Neural progenitor cell (in vitro differentiated cells): ENCODE data around the gene GALNT18. TPM values are rescaled to one million over a fixed set of nuclear protein-coding genes. Genes with fewer than 3 reads are reported as not detected.

Experiments
- DNase-seq: peaks from one replicate; pipeline ENCODE4 v3.0.0-alpha.2; 2016; ENCODE audit warnings: low spot score
- H2AFZ ChIP-seq: fragments of 200-600 bp; sonication (generic); replicated peaks from 2 replicates; pipeline ENCODE4 v1.6.1; 2016; ENCODE audit warnings: antibody characterized with exemption
- H3F3A ChIP-seq: fragments of 200-600 bp; sonication (generic); 2 replicates; pipeline ENCODE4 v1.6.1; 2016; ENCODE audit warnings: antibody characterized with exemption, low read depth
- H3K27ac ChIP-seq: fragments of 200-600 bp; sonication (generic); 2 replicates; pipeline ENCODE4 v1.5.1; 2016; ENCODE audit warnings: mild to moderate bottlenecking
- H3K27me3 ChIP-seq: fragments of 200-600 bp; sonication (generic); 2 replicates; pipeline ENCODE4 v1.6.1; 2016; ENCODE audit warnings: mild to moderate bottlenecking, moderate library complexity
- H3K36me3 ChIP-seq: fragments of 200-600 bp; sonication (generic); 2 replicates; pipeline ENCODE4 v1.5.1; 2016
- H3K4me1 ChIP-seq: fragments of 200-600 bp; sonication (generic); 2 replicates; pipeline ENCODE4 v1.6.1; 2016; ENCODE audit warnings: mixed run types
- H3K4me2 ChIP-seq: fragments of 200-600 bp; sonication (generic); 2 replicates; pipeline ENCODE4 v1.6.1; 2016
- H3K4me3 ChIP-seq: fragments of 200-600 bp; sonication (generic); 2 replicates; pipeline ENCODE4 v1.5.1; 2016
- H3K79me2 ChIP-seq: fragments of 200-600 bp; sonication (generic); 2 replicates; pipeline ENCODE4 v1.6.1; 2016; ENCODE audit warnings: low read depth
- H3K9ac ChIP-seq: fragments of 200-600 bp; sonication (generic); 2 replicates; pipeline ENCODE4 v1.6.1; 2016
- H3K9me3 ChIP-seq: fragments of 200-600 bp; sonication (generic); 2 replicates; pipeline ENCODE4 v1.5.1; 2016; ENCODE audit warnings: low read depth
- H4K20me1 ChIP-seq: fragments of 200-600 bp; sonication (generic); 2 replicates; pipeline ENCODE4 v1.6.1; 2016; ENCODE audit warnings: low read depth
- H3K27ac Mint-ChIP-seq: 3 replicates; pipeline ENCODE4 v1.8.0; 2021; ENCODE audit warnings: mixed read lengths
- H3K27me3 Mint-ChIP-seq: 2 replicates; pipeline ENCODE4 v1.8.0; 2022; ENCODE audit warnings: low read depth, mild to moderate bottlenecking, inconsistent platforms, moderate library complexity, mixed read lengths; ENCODE audit not compliant: insufficient read depth
- H3K36me3 Mint-ChIP-seq: 3 replicates; pipeline ENCODE4 v1.8.0; 2021; ENCODE audit warnings: mixed read lengths
- H3K4me1 Mint-ChIP-seq: 3 replicates; pipeline ENCODE4 v1.8.0; 2021; ENCODE audit warnings: mixed read lengths
- H3K4me3 Mint-ChIP-seq: 3 replicates; pipeline ENCODE4 v1.8.0; 2021; ENCODE audit warnings: mild to moderate bottlenecking, moderate library complexity, mixed read lengths
- H3K9me3 Mint-ChIP-seq: 3 replicates; pipeline ENCODE4 v1.8.0; 2020; ENCODE audit warnings: mixed read lengths
- EZH2 ChIP-seq: fragments of 200-600 bp; sonication (generic); IDR thresholded peaks from 2 replicates; pipeline ENCODE4 v1.6.1; 2017; ENCODE audit warnings: antibody characterized with exemption, mild to moderate bottlenecking, moderate library complexity
- EZH2phosphoT487 ChIP-seq: fragments of 200-600 bp; sonication (generic); IDR thresholded peaks from 2 replicates; pipeline ENCODE4 v1.6.1; 2017; ENCODE audit warnings: antibody characterized with exemption
- total RNA-seq: library from RNA; depleted of rRNA; stranded (reverse); fragments of >200 nt; gene quantifications from 2 replicates; pipeline ENCODE4 v1.2.3, GENCODE V29; 2015; ENCODE audit warnings: low replicate concordance
- TF ChIP-seq, protein P1 (sequence below): fragments of 200-600 bp; sonication (generic); IDR thresholded peaks from 2 replicates; pipeline ENCODE4 v1.5.1; 2017; ENCODE audit warnings: antibody characterized with exemption, mild to moderate bottlenecking

The GALNT18 gene
- total RNA-seq, 1 donor from 2014 or later, result 2.4 TPM

DNA sequence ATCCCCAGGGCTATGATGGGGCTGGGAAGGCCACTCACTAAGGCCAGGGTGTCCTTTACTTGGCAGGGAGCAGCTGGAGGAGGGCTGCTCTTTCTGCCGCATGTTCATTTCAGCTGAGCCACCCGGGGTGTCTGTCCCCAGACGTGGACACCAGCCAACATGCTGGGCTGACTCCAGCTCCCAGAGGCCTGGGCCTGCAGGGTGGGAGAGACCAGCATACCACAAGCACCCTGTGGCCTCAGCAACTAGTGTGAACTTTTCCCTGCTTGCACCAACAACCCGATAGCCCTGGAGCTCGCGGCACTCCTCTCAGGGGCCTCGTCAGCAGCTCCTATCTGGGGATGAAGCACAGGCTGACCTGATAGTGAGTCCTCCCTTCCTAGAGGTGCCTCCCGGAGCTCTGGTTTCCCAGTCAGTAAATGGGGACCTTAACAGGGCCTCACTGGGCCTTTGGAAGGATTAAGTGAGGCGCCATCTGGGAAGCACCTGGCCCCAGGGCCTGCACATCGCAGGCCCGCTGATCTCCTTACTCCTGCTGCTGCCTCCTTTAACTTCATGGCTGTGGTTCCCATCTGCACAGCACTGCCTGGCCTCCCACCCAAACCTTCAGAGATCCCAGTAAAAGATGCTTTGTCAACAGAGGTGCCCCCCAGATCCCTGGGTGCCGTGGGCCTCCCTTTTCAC lies 83.4 kb downstream of the GALNT18 start:
- Histone ChIP-seq H3K9me3 (no peaks in the 10 kb centered on the region), H3K9ac (no peak overlapping the region), H3K36me3 (no peaks in the 10 kb centered on the region), H2AFZ (no peak overlapping the region), H4K20me1 (no peaks in the 10 kb centered on the region), H3K4me2 (no peak overlapping the region), H3K27ac (no peak overlapping the region), H3K27me3 (no peaks in the 10 kb centered on the region), H3K4me1 (peaks cover 10% of the 10 kb centered on the region), H3F3A (no peaks in the 10 kb centered on the region), H3K4me3 (no peak overlapping the region), H3K79me2 (no peaks in the 10 kb centered on the region)
- Mint-ChIP-seq H3K4me1 (peaks cover 25% of the 10 kb centered on the region), H3K27ac (no peak overlapping the region), H3K27me3 (peaks cover 7% of the 10 kb centered on the region), H3K4me3 (no peak overlapping the region), H3K9me3 (no peaks in the 10 kb centered on the region), H3K36me3 (no peaks in the 10 kb centered on the region)
- no peak for DNase-seq
- TF ChIP-seq, protein P1, sequence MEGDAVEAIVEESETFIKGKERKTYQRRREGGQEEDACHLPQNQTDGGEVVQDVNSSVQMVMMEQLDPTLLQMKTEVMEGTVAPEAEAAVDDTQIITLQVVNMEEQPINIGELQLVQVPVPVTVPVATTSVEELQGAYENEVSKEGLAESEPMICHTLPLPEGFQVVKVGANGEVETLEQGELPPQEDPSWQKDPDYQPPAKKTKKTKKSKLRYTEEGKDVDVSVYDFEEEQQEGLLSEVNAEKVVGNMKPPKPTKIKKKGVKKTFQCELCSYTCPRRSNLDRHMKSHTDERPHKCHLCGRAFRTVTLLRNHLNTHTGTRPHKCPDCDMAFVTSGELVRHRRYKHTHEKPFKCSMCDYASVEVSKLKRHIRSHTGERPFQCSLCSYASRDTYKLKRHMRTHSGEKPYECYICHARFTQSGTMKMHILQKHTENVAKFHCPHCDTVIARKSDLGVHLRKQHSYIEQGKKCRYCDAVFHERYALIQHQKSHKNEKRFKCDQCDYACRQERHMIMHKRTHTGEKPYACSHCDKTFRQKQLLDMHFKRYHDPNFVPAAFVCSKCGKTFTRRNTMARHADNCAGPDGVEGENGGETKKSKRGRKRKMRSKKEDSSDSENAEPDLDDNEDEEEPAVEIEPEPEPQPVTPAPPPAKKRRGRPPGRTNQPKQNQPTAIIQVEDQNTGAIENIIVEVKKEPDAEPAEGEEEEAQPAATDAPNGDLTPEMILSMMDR, result no peak
- TF ChIP-seq EZH2, result no peak
- no peak for TF ChIP-seq EZH2phosphoT487

DNA sequence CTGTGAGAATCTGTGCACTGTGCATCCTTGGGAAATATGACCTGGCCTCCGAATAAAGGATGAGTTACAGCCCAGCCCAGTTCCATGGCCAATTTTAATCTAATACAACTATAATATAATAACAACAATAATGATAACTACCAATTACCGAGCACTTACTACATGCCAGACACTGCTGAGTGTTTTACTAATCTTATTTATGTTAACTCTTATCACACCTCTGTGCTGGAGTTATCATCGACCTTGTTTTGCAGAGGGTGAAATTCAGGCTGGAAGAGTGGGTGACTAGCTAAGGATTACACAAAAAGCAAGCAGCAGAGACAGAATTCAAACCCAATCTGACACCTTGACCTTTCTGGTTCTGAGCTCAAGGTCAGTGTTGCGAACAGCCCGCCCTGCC lies 83.9 kb downstream of the GALNT18 start:
- no peak for DNase-seq
- Histone ChIP-seq H3K4me1 (peaks cover 10% of the 10 kb centered on the region), H3K9ac (no peak overlapping the region), H3K27me3 (no peaks in the 10 kb centered on the region), H3K4me2 (no peak overlapping the region), H3K27ac (no peak overlapping the region), H2AFZ (no peak overlapping the region), H3K9me3 (no peaks in the 10 kb centered on the region), H3K36me3 (no peaks in the 10 kb centered on the region), H3F3A (no peaks in the 10 kb centered on the region), H4K20me1 (no peaks in the 10 kb centered on the region), H3K79me2 (no peaks in the 10 kb centered on the region), H3K4me3 (no peak overlapping the region)
- TF ChIP-seq EZH2phosphoT487 (no peak), EZH2 (no peak)
- TF ChIP-seq, protein P1, result no peak
- Mint-ChIP-seq H3K4me1 (peaks cover 25% of the 10 kb centered on the region), H3K36me3 (no peaks in the 10 kb centered on the region), H3K27ac (no peak overlapping the region), H3K9me3 (no peaks in the 10 kb centered on the region), H3K27me3 (peaks cover 7% of the 10 kb centered on the region), H3K4me3 (no peak overlapping the region)

DNA sequence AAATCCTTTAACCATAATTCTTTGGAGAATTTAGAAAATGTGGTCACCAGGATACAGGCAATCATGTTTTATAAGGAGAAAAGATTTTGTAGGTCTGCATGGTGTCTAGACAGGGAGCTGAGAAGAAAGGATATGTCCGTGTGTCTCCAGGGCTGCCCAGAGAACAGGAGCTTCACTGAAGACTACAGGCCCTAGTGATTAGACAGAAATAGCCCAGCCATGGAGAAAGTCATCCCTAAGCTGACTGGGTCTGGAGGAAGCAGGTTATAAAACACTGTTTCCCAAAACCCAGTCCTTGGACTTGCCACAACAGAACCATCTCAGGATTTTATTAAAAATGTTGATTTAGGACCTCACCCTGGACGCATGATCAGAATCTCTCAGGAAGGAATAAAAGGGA lies 84.4 kb downstream of the GALNT18 start:
- no peaks in the 10 kb centered on the region for H4K20me1 ChIP-seq
- Mint-ChIP-seq H3K4me3 (no peak overlapping the region), H3K9me3 (no peaks in the 10 kb centered on the region), H3K36me3 (no peaks in the 10 kb centered on the region), H3K27me3 (peaks cover 7% of the 10 kb centered on the region), H3K27ac (no peak overlapping the region), H3K4me1 (peaks cover 25% of the 10 kb centered on the region)
- H3K4me3 ChIP-seq, result no peak overlapping the region
- TF ChIP-seq EZH2 (no peak), EZH2phosphoT487 (no peak)
- TF ChIP-seq, protein P1, result no peak
- no peak overlapping the region for H3K9ac ChIP-seq
- no peaks in the 10 kb centered on the region for H3K9me3 ChIP-seq
- no peak overlapping the region for H3K4me2 ChIP-seq
- H3K27me3 ChIP-seq, result no peaks in the 10 kb centered on the region
- no peaks in the 10 kb centered on the region for H3K36me3 ChIP-seq
- no peak for DNase-seq
- no peaks in the 10 kb centered on the region for H3F3A ChIP-seq
- peaks cover 10% of the 10 kb centered on the region for H3K4me1 ChIP-seq
- no peaks in the 10 kb centered on the region for H3K79me2 ChIP-seq
- no peak overlapping the region for H3K27ac ChIP-seq
- H2AFZ ChIP-seq, result no peak overlapping the region
